ENCODE data around the gene PACRG.
"Not testable (repeated sequence)": the region's sequence is repeated elsewhere in the genome, so short reads cannot be mapped to it uniquely, and the experiment has no call there.

PACRG gene

GRCh38 chr6:163310096-163310972 is 582.6 kb downstream of the PACRG start:
- DNase-seq (ENCODE audit: low spot score): no peak
- TF ChIP-seq CTCF (IDR thresholded peaks at IDR 0.05; ENCODE audit: extremely low read depth, insufficient read depth, missing control alignments): no peak
- in situ Hi-C loops (cut with MboI; ENCODE audit: low pct_unique_long_range_greater_than_20kb, low sequenced_read_pairs, unreplicated experiment): no loop called here

- in situ Hi-C loops (cut with MboI; ENCODE audit: low pct_unique_long_range_greater_than_20kb, low sequenced_read_pairs, unreplicated experiment): no loop called here
- no peak for TF ChIP-seq CTCF (IDR thresholded peaks at IDR 0.05; ENCODE audit: extremely low read depth, insufficient read depth, missing control alignments)
- DNase-seq (ENCODE audit: low spot score): no peak
Observed at GRCh38 chr6:163310973-163311383, 583.2 kb downstream of the PACRG start.

- TF ChIP-seq CTCF (IDR thresholded peaks at IDR 0.05; ENCODE audit: extremely low read depth, insufficient read depth, missing control alignments): no peak
- DNase-seq (ENCODE audit: low spot score): no peak
- in situ Hi-C loops (cut with MboI; ENCODE audit: low pct_unique_long_range_greater_than_20kb, low sequenced_read_pairs, unreplicated experiment): no loop called here
Observed at GRCh38 chr6:163311830-163312229, 584.1 kb downstream of the PACRG start.

DNA sequence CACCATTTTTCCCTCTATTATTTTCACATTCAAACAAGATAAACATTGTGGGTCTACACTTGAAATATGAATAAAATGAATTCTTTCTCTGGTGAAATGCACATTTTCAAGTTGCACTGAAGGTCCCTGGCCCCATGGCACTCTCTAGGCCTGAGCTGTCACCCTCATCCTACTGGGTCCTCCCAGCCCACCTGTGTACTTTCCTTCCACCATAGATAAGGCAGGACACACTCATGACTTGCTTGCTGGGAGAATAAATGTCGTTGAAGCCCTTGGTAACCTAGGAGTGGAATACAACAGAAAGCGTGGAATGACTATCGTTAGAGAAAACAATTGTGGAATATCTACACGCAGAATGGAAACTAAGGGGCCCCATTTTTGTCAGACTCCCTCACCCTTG is 585.8 kb downstream of the PACRG start:
- in situ Hi-C loops (cut with MboI; ENCODE audit: low pct_unique_long_range_greater_than_20kb, low sequenced_read_pairs, unreplicated experiment): no loop called here
- no peak for DNase-seq (ENCODE audit: low spot score)
- no peak for TF ChIP-seq CTCF (IDR thresholded peaks at IDR 0.05; ENCODE audit: extremely low read depth, insufficient read depth, missing control alignments)

DNA sequence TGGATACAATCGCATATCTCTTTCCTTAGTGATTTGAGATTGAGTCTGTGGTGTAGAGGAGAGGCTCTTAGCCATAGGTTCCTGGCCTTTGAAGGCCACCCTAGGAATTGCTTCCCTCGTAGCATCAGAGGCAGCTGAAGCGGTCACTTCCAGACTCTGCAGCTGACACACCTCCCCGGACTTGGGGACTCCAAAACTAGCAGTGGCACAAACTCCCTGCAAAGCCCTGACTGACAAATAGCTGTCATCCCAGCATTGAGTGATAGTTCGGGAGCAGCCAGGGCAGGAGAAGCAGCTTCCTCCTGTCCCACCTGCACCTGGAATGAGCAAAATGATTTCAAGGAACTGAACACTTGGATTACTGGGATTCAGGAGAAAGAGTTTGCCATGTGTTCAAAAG is 586.2 kb downstream of the PACRG start:
- no peak for TF ChIP-seq CTCF (IDR thresholded peaks at IDR 0.05; ENCODE audit: extremely low read depth, insufficient read depth, missing control alignments)
- no peak for DNase-seq (ENCODE audit: low spot score)
- in situ Hi-C loops (cut with MboI; ENCODE audit: low pct_unique_long_range_greater_than_20kb, low sequenced_read_pairs, unreplicated experiment): no loop called here

- no peak for TF ChIP-seq CTCF (IDR thresholded peaks at IDR 0.05; ENCODE audit: extremely low read depth, insufficient read depth, missing control alignments)
- DNase-seq (ENCODE audit: low spot score): no peak
- in situ Hi-C loops (cut with MboI; ENCODE audit: low pct_unique_long_range_greater_than_20kb, low sequenced_read_pairs, unreplicated experiment): no loop called here
Observed at GRCh38 chr6:163314791-163315470, 587.2 kb downstream of the PACRG start.

GRCh38 chr6:163316866-163317495 is 589.2 kb downstream of the PACRG start:
- in situ Hi-C loops (cut with MboI; ENCODE audit: low pct_unique_long_range_greater_than_20kb, low sequenced_read_pairs, unreplicated experiment); DNase-seq (ENCODE audit: low spot score): not testable (repeated sequence)

Measured in GM13977 (cell line).